ENCODE data around the gene PTOV1. TPM values are rescaled to one million over a fixed set of nuclear protein-coding genes. Genes with fewer than 3 reads are reported as not detected.

The PTOV1 gene
- total RNA-seq, 1 donor, result 26.1 TPM

Other genes starting within 250 kb of the PTOV1 start
- 8.7 TPM for gene RRAS, start 211.0 kb upstream of the PTOV1 start, total RNA-seq
- gene SCAF1, start 208.9 kb upstream of the PTOV1 start, total RNA-seq, result 8.9 TPM
- gene IRF3, start 185.3 kb upstream of the PTOV1 start, total RNA-seq, result 27.2 TPM
- 1.8 TPM for gene BCL2L12, start 185.2 kb upstream of the PTOV1 start, total RNA-seq
- gene PRMT1, start 173.9 kb upstream of the PTOV1 start, total RNA-seq, result 51.1 TPM
- 0.84 TPM for gene ADM5, start 161.6 kb upstream of the PTOV1 start, total RNA-seq
- gene CPT1C, start 160.0 kb upstream of the PTOV1 start, total RNA-seq, result 0.73 TPM
- 0.31 TPM for gene TSKS, start 87.9 kb upstream of the PTOV1 start, total RNA-seq
- 30.2 TPM for gene AP2A1, start 84.2 kb upstream of the PTOV1 start, total RNA-seq
- gene FUZ, start 37.9 kb upstream of the PTOV1 start, total RNA-seq, result 4.6 TPM
- 15.1 TPM for gene MED25, start 32.9 kb upstream of the PTOV1 start, total RNA-seq
- gene PNKP, start 16.4 kb downstream of the PTOV1 start, total RNA-seq, result 28.4 TPM
- gene AKT1S1, start 26.2 kb downstream of the PTOV1 start, total RNA-seq, result 3.0 TPM
- gene TBC1D17, start 26.5 kb downstream of the PTOV1 start, total RNA-seq, result 6.1 TPM
- gene IL4I1, start 45.7 kb downstream of the PTOV1 start, total RNA-seq, result 2.0 TPM
- 5.0 TPM for gene ATF5, start 78.0 kb downstream of the PTOV1 start, total RNA-seq
- 21.8 TPM for gene NUP62, start 78.3 kb downstream of the PTOV1 start, total RNA-seq
- gene SIGLEC11, start 110.0 kb downstream of the PTOV1 start, total RNA-seq, result 0.10 TPM
- gene VRK3, start 174.2 kb downstream of the PTOV1 start, total RNA-seq, result 23.7 TPM
- gene ZNF473, start 174.8 kb downstream of the PTOV1 start, total RNA-seq, result 2.0 TPM